DMS 273 (cell line): ENCODE results near the gene PLSCR5.
A peak's percentile ranks its signal among the peaks of the same experiment; 100 is the strongest.

Experiments used
- DNase-seq: peaks from one replicate; lab custom pipeline; 2025; ENCODE audit not compliant: unreplicated experiment; lab: John Stamatoyannopoulos, UW

Gene PLSCR5

GRCh38 chr3:146589899-146590508 lies 15.1 kb downstream of the PLSCR5 start:
- DNase-seq, result peak; percentile 79

- DNase-seq, result no peak
These were observed 20.0 kb downstream of the PLSCR5 start for GRCh38 chr3:146585156-146585555.

DNA sequence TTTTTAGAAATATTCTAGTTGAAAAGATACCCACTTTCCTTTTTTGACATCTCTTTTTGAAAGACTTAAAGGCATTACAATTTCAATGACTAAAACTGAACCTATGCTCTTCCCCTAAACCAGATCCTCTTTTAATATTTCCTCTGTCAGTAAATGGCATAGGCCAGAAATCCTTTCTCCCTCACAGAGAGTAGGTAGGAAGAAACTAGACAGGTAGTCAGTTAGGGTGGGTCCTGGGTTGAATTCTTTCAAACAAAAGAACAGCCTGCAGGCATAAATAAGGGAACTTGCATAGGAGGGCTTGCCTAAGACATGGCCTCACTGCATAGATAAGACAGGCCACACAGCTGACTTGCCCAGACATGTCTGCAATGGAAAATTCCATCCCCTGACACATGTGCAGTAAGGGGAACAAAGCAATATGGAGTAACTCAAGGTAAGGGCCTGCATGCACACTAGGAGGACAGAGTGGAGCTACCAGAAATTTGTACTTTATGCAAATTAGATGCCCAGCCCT lies 23.1 kb downstream of the PLSCR5 start:
- DNase-seq, result no peak

DNA sequence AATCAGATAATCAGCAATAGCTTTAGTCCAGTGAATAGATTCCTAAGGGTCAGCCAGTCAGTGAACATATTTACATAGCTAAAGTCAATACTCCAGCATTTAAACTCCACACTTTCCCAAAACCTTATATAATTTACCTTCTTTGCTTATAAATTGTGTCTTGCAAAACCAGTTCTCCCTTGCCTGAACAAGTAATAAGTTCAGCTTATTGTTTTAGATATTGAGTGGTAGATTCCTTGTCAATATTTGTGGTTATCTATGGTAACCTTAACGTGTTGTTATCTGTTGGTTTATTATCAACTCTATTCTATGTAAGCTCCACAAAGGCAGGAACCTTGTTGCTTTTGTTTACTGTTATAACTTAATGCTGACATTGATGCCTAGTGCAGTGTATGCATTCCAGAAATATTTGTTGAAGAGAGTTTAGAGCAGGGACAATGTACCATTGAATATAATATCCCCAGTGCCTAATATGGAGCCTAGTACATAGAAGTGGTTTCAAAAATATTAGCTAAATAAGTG lies 24.0 kb downstream of the PLSCR5 start:
- no peak for DNase-seq

GRCh38 chr3:146577662-146578061 lies 27.5 kb downstream of the PLSCR5 start:
- DNase-seq, result peak; percentile 74

GRCh38 chr3:146575636-146576035 lies 29.5 kb downstream of the PLSCR5 start:
- DNase-seq, result no peak

DNA sequence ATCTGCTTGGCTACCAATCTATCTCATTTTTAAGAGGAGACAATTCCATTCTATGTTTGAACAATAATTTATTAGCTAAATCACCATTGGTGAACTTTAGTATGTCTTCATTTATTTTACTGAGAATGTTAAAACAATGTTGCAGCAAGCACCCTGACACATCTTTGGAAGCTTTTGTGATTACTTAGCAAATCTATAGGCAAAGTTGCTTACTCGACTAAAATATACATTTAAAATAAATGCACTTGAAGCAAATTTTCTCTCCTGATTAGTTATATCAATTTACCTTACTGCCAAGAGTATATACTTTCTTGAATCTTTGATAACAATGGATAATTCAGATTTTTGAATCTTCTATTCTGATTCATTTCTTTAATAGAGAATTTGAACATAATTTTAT lies 31.0 kb downstream of the PLSCR5 start:
- no peak for DNase-seq

DNA sequence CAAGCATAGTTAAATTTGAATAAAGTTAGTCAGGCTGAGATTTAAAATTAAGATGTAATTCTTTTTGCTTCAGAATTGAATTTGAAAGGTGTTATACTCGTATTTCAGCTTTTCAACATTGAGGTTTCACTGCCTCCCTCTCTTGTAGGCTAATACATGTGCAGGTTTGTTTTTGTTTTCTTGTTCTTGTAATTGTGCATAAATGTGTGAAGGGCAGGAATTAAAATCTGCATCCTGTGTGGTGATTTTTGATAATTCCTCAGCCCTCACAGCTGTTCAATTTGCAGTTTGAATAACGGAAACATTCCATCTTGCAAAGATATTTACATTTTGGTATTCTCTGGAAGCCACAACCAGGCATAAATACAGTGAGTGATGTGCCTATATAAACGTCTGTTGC lies 35.8 kb downstream of the PLSCR5 start:
- DNase-seq, result no peak

DNA sequence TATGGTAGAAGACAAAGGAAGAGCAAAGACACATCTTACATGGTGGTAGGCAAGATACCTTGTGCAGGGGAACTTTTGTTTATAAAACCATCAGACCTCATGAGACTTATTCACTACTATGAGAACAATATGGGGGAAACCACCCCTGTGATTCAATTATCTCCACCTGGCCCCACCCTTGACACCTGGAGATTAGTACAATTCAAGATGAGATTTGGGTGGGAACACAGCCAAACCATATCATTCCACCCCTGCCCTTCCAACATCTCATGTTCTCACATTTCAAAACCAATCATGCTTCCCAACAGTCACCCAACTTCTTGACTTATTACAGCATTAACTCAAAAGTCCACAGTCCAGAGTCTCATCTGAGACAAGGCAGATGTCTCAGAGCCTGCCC lies 39.0 kb downstream of the PLSCR5 start:
- no peak for DNase-seq

- no peak for DNase-seq
These were observed 43.3 kb downstream of the PLSCR5 start for GRCh38 chr3:146561879-146562278.

DNA sequence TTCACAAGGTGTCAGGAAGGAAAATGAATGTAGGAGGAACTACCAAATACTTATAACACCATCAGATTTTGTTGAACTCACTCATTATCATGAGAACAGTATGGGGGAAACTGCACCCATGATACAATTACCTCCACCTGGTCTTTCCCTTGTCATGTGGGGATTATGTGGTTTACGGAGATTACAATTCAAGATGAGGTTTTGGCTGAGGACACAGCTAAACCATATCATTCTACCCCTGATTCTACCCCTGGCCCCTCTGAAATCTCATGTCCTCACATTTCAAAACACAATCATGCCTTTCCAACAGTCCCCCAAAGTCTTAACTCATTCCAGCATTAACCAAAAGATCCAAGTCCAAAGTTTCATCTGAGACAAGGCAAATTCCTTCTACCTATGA lies 43.7 kb downstream of the PLSCR5 start:
- no peak for DNase-seq

DNA sequence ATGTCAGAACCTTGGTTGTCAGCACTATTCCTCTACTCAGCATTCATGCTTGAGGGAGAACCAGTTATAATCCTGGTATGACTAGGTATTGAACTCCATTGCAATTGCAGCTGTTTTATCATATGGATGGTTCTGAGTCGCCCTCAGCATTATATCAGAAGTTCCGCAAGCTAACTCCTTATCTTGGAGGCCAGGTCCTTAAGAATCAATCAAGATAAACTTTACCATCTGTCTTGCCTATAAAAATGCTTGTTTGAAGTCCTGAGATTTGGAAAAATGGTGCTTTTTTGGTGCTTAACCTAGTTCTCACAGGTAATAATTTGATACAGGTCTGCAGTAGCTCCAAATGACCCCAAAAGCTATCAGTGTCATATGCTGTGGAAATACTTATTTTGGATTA lies 44.5 kb downstream of the PLSCR5 start:
- no peak for DNase-seq

DNA sequence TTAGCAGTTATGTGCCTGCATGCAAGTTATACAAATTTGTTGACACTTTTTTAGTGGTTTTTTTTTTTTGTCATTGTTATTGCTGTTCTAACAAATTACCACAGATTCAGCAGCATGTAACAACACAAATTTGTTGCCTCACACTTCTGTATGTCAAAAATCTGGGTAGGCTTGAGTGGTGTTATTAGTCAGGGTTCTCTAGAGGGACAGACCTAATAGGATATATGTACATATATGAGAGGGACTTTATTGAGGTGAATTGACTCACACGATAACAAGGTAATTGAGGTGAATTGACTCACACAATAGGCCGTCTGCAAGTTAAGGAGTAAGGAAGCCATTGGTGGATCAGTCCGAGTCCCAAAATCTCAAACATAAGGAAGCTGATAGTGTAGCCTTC lies 45.8 kb downstream of the PLSCR5 start:
- no peak for DNase-seq

DNA sequence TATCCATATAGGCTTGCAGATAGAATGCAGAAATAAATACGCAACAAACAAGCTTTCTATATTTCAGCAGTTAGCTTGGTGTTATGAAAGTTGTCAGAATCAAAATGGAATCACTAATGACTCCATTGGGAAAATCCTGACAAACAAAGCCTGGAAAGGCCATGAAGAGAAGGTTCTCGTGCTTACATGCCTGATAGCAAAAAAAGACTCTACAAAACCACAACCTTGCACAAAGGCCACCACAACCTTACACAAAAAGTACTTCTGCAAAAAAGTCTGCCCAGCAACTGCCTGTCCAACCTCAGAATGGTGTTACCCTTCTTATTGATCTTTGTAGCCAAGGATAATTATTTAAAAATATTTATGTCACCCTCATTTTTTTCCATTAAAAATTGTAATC lies 46.4 kb downstream of the PLSCR5 start:
- no peak for DNase-seq

- peak; percentile 29 for DNase-seq
These were observed 47.4 kb downstream of the PLSCR5 start for GRCh38 chr3:146557745-146558144.

DNA sequence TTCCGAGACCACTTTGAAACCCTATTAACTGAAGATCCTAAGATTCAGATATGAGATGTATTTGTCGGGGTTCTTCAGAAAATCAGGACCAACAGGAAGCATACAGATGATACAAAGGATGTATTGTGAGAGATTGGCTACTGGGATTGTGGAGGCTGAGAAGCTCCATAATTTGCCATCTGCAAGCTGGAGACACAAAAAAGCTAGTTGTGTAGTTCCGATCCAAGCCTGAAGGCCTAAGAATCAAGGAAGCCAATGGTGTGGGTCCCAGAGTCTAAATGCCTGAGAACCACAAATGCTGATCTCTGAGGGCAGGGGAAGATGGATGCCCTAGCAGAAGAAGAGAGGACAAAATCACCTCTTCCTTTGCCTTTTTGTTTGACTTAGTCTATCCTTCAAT lies 49.8 kb downstream of the PLSCR5 start:
- no peak for DNase-seq

GRCh38 chr3:146554151-146554760 lies 50.9 kb downstream of the PLSCR5 start:
- DNase-seq, result no peak

GRCh38 chr3:146550743-146551510 lies 54.2 kb downstream of the PLSCR5 start:
- no peak for DNase-seq

DNA sequence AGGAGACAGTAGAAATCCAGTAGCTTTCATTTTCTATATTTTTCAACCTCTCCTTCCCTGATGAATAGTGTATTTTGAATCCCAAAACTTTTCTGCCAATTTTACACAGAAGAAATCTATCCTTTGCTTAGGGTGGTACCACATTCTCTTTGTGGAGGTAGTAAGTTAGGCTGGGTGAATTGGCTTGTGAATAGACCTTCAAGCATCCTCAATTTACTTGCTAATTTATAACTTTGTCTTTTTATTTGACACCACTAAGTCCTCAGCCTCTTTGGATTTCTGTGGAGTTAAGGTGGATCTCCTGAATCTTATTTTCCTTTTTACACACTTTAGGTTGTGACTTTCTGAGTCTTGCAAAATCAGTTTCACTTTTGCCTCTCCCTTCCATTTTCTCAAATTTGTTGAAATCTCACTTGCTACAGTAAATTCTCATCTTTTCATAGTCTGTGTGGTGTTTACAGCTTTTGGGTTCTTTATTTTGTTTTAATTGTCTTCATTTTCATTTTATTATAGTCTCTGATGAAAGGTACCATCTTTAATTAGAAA lies 55.0 kb downstream of the PLSCR5 start:
- DNase-seq, result no peak

DNA sequence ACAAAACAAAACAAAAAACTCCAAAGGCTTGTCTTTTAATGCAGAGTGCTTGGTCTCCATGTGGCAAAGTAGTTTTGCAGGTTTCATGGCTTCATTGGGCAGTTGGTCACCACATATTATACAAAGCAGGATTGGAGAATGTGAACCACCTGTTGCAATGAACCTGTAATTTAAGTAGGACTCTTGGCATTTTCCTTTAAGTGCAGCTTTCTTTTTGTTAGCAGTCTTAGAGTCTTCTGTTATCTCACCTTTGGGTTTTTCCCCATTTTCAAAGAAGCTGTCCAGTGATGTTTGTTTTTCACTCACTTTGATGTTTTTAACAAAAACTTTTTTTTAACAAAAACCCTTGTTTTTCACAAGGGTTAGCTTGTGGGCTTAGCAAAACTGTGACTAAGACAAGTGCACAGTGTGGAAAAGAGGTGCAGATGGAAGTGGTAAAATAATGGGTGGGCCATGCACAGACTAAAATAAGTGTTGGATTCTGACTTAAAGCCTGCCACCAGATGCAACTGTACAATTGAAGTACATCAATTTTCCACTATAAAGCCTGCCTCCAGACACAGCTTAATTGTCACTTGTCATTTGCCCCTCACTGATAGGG lies 57.8 kb downstream of the PLSCR5 start:
- no peak for DNase-seq

DNA sequence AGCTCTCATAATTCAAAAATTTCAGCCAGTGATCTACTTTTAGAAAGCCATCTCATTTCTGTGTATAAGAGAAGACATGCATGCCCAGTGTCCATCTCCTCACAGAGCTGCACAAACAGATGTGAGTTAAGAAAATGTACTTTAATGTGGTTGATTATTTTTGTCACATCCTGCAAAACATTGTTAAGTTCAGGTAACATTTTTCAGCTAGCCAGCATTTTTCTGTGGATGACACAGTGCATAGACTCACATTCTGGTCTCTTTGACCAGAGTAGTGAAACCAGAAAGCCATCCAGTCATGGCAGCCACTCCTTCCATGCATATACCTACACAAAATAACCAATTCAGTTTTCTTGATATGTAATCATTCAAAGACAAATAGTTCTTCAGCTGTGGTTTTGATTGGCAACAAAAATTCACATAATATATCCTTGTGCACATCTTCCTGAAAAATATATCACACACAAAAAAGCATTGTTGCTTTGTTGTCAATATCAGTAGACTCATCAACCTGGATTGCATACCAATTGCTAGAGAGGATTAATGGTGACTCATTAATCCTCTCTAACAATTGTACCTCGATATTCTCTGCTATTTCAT lies 58.7 kb downstream of the PLSCR5 start:
- no peak for DNase-seq
